Measurements from ENCODE around the gene ZBTB20.

The ZBTB20 gene

DNA sequence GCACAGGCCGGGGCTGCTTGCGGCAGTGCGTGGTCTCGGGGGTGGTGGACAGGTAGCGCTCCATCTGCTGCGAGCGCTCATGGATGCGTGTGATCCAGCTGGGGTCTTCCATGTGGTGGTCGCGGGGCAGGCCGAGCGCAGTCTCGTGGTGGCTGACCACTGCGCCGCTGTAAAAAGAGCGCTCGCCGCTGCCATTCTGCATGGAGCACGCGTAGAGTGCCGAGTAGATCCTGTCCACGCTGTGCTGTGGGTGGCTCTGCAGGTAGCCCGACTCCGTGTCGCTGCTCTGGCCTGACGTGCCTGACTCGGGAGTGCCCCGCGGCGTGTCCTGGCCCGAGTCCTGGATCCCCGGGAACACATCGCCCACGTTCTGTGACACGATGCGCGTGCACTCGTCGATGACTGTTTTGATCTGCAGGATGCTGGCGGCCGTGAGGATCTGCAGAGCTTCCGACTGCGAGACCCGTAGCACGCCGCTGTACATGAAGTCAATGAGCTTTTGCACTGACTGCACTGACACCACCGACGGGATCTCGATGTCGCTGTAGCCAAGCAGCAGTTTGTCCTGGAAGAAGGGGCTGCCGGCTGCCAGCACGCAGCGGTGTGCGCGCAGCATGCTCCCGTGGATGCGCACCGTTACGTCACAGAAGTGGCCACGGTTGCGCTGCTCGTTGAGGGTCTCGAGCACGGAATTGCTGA is 795.8 kb downstream of the ZBTB20 start:
- FAIRE-seq: no peak

DNA sequence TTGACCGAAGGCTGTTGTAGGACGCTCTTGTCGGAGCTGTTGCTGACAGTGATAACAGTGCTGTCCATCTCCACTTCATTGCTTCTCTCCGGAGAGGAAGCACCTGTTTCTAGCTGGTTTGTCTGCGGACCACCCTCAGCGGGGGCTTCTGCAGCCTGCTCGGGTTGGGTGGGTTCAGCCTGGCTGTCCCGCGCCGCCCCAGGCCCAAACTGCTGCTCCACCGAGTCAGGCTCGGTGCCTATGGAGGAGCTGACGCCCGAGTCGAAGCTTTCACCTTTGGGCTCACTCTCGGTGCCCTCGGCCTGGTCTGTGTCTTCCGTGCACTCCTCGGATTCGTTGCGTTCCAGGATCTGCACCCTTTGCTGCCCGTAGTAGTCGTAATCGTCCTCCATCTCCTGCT is 796.4 kb downstream of the ZBTB20 start:
- no peak for FAIRE-seq

DNA sequence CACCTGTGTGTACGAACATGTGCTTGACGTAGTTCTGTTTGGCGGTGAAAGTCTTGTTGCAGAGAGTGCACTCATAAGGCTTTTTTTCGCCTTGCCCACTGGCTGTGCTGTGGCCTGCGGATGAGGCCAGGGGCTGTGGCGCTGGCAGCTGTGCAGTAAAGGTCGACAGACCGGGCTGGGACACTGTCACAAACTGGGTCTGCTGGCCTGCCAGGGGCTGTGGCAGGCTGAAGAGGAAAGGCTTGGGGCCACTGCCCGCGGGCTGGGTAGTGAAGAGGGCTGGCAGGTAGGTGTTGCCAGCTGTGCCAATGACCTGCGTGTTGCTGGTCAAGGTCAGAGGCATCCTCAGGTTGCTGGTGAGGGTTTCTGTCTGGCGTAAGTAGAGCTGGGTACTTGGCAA is 796.8 kb downstream of the ZBTB20 start:
- no peak for FAIRE-seq

DNA sequence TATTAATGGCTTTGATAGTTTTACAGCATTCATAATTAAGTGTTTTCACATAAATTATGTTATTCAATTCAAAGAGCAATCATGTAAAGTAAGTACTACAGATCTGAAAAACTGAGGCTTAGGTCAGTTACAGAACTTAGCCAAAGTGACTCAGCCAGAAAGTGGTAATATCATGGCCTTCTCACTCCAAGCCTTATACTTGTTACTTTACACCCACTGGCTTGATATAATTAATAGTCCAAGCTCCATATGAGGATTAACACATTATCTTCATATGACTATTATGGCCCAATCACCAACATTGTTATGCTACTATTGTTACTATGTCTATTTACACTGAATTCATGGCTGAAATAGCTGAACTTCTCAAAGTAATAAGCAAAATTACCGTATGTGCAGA is 802.6 kb downstream of the ZBTB20 start:
- FAIRE-seq: no peak

DNA sequence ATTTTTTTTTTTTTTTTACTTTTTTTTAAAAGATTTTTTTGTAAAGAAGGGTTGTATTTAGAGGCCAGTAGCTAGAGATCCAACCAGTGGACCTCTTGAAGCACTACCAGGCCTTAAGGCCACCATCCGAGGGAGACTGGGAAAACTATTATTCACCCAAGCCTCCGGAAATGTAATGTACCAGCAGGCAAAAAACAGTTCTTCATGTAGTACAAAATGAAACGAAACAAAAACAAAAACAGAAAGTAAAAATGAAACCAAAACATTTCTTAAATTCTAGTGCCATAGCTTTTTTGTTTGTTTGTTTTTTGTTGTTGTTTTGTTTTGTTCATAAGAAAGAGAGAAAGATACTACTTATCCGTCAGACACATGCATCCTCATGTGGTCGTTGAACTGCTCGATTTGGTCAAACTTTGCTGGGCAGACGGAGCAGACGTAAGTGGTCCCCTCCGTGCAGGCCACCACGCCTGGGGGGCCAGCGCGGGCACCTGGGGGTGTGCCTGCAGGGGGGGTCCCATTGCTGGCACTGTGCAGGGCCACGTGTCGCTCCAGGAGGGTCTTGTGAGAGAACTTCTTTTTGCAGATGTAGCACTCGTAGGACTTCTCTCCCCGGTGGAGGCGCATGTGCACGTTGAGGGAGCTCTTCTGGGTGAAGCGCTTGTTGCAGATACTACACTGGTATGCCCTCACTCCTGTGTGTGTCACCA is 808.3 kb downstream of the ZBTB20 start:
- FAIRE-seq: no peak

- no peak for FAIRE-seq
Observed at GRCh38 chr3:114336857-114337256, 810.2 kb downstream of the ZBTB20 start.

DNA sequence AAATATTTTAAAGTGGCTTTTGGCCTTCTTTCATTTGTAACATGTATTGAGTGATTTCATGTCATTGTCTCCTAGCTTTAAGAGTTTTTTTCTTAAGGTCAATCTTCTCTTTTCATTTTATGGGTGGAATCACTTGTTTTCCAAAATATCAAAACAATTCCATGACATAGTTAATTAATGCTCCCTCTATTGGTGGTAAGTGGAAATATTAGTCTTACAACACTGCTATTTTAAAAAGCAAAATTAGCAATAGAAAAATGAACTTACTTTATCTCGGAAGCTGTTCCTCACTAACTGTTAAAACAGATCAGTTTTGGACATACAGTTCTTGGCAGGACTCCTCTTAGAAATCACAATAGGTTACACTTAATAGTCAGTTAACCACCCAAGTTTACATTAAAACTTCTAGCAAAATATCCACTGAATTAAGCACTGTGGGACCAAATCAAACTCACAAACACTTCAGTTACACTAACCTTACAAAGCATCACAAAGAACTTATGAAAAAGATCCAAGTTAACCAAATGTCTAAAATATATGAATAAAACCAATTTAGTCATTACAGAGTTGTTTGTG is 810.9 kb downstream of the ZBTB20 start:
- FAIRE-seq: peak; percentile 44

DNA sequence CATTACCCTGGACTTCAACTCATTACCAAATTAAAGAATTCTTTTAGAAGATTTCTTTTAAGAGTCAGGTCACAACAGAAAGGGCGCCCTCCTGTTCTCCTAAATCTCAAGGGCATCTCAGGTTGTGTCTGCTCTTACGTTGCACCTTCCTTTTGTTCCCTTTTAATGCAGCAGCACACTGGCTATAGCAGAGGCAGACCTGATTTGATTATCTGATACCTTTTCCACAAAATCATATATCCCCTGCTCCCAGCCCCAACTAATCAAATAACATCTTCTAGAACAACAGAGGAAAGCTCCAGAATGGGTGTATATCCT is 813.2 kb downstream of the ZBTB20 start:
- FAIRE-seq: no peak

- no peak for FAIRE-seq
Observed at GRCh38 chr3:114333180-114333922, 813.7 kb downstream of the ZBTB20 start.

DNA sequence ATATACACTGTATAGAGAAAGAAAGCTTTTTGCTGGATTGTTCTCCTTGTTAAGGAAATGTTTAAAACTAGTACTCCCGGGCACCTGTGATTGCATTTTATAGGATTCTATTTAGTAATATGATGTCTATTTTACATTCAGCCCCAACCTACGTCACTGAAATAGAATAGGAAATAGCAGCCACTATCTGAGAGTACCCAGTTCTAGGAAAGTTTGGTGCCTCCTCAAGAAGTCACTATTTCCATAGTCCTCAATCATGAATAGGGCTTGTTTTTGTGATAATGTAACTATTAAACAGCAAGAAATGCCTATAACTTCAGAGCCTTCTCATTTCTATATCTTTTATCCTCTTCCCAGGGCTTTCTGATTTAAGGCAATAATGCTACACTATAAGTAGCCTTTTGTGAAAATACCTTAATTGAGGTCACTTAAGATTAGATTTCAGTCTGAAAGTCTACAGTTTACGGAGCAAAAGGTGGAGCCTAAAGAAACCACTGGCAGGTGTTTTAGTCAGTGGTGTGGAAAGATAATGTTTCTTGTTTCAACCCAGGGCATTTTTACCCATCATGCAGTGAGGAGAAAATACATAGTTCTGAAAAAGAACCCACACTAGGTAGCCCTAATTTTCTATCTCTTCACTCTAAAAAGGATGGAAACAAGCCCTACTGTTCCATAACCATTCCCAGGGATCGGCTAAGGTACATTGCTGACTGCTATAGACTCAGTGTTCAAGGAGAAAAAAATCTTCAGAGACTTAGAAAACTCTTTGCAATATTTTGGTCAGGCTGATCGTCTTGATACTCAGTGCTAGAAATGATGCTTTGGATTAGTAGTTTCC is 814.5 kb downstream of the ZBTB20 start:
- no peak for FAIRE-seq

- no peak for FAIRE-seq
Observed at GRCh38 chr3:114331710-114332109, 815.4 kb downstream of the ZBTB20 start.

DNA sequence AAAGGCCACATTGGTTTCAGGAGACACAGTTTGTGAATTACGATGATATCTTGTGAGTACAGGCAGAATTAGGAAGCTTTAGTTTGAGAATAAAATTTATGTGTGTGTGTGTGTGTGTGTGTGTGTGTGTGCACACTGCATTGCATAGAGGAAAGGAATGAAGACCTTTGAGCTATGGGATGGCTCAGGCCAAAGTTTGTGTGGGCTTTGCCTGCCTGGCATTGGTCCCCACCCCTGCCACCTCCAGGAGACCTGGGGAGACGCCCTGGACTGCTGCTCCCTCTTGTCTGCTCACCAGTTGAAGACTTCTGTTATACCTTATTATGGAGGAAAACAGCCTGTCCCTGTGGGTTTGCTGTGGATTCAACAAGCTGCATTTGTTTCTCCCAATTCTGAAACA is 816.1 kb downstream of the ZBTB20 start:
- FAIRE-seq: no peak

GRCh38 chr3:114329823-114330222 is 817.3 kb downstream of the ZBTB20 start:
- FAIRE-seq: no peak

- FAIRE-seq: no peak
Observed at GRCh38 chr3:114328345-114328744, 818.7 kb downstream of the ZBTB20 start.

- no peak for FAIRE-seq
Observed at GRCh38 chr3:114327665-114328064, 819.4 kb downstream of the ZBTB20 start.

- FAIRE-seq: no peak
Observed at GRCh38 chr3:114323546-114324254, 823.4 kb downstream of the ZBTB20 start.

GRCh38 chr3:114320246-114320645 is 826.8 kb downstream of the ZBTB20 start:
- FAIRE-seq: no peak

GRCh38 chr3:114319453-114319852 is 827.6 kb downstream of the ZBTB20 start:
- FAIRE-seq: no peak

GRCh38 chr3:114318295-114318694 is 828.8 kb downstream of the ZBTB20 start:
- FAIRE-seq: no peak

- no peak for FAIRE-seq
Observed at GRCh38 chr3:114314282-114314681, 832.8 kb downstream of the ZBTB20 start.

DNA sequence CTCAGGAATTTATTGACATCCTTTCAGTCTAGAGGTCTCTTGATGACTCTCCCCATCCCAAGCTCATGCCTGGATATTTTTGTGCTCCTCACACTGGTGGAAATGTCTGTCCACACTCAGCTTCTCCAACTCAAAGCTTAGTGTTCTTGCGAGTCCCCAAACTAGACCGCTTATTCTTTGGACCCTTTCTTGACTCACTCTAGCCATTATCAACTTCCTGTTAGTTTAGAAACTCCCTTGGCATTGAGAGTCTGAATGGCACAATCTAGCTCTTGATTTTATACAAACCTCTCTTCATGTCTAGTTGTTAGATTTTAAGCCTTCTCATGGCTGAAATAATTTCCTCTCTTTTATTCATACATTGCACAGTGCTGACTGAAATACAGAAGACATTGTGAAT is 833.7 kb downstream of the ZBTB20 start:
- FAIRE-seq: no peak

DNA sequence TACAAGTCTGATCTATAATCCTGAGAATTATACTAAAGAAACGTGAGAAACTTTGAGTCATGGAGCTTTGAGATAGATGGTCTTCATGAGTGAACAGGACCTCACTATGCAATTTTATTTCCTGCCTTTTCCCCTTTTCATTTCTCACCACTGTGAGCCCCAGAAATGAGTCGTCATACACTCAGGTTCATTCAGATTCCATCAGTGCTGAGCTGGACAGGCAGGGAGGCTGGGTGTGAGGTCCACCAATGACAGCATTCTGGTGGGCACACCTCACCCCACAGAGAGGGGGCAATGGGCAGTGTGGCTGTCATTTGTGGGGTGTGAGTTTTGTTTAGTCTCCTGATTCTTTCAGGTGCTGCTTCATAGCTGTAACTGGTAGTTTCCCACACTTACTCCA is 836.4 kb downstream of the ZBTB20 start:
- no peak for FAIRE-seq
